NB4 (cell line): Measurements from ENCODE around the gene TPM4.

Source experiments
- DNase-seq: peaks from one replicate; pipeline ENCODE4 v3.0.0; 2010; ENCODE audit warnings: low read depth
- H3K4me3 ChIP-seq: one replicate; pipeline ENCODE4 v1.5.1; 2011; ENCODE audit warnings: mild to moderate bottlenecking, low read depth, low read length, moderate library complexity
- CTCF ChIP-seq: IDR thresholded peaks from one replicate; pipeline ENCODE4 v1.5.1; 2012; ENCODE audit warnings: low read depth, low read length
- MAX ChIP-seq: IDR thresholded peaks from 2 replicates; pipeline ENCODE4 v1.6.1; 2011; ENCODE audit warnings: low read depth, low read length
- MYC ChIP-seq: IDR thresholded peaks from 2 replicates; pipeline ENCODE4 v1.6.1; 2011; ENCODE audit warnings: low read depth, low read length
- POLR2A ChIP-seq: IDR thresholded peaks from 2 replicates; pipeline ENCODE4 v1.6.1; 2011; ENCODE audit warnings: mild to moderate bottlenecking; ENCODE audit not compliant: insufficient read length; ENCODE audit errors: extremely low read depth

Gene TPM4

GRCh38 chr19:16038196-16038695 lies 38.0 kb upstream of the TPM4 start:
- no peak for TF ChIP-seq POLR2A
- TF ChIP-seq MYC = no peak
- no peak for TF ChIP-seq CTCF
- TF ChIP-seq MAX = no peak
- DNase-seq = no peak

GRCh38 chr19:16039081-16039480 lies 37.2 kb upstream of the TPM4 start:
- no peak for DNase-seq
- H3K4me3 ChIP-seq = no peak overlapping the region
- TF ChIP-seq MAX (no peak), POLR2A (no peak), CTCF (no peak), MYC (no peak)

More at GRCh38 chr19:16038196-16038695, 38.0 kb upstream of the TPM4 start:
- no peak overlapping the region for H3K4me3 ChIP-seq

- H3K4me3 ChIP-seq = no peak overlapping the region
- TF ChIP-seq MYC (no peak), CTCF (no peak), POLR2A (no peak), MAX (no peak)
- no peak for DNase-seq
Observed at GRCh38 chr19:16039545-16039944, 36.8 kb upstream of the TPM4 start.

- TF ChIP-seq MYC = no peak
Observed at GRCh38 chr19:16040642-16041041, 35.7 kb upstream of the TPM4 start.

GRCh38 chr19:16041299-16041990 lies 34.9 kb upstream of the TPM4 start:
- peak; percentile 14; the same call in 1 of the 2 replicates for TF ChIP-seq MYC
- 0 out of 2 replicates have a peak, but pooled peaks have one; percentile 37 for TF ChIP-seq MAX
- no peak for TF ChIP-seq POLR2A
- TF ChIP-seq CTCF = peak; percentile 78
- peak; percentile 70 for DNase-seq
- no peak overlapping the region for H3K4me3 ChIP-seq

More at GRCh38 chr19:16040642-16041041, 35.7 kb upstream of the TPM4 start:
- no peak for DNase-seq
- no peak overlapping the region for H3K4me3 ChIP-seq

GRCh38 chr19:16041991-16042386 lies 34.3 kb upstream of the TPM4 start:
- TF ChIP-seq MAX = no peak
- no peak overlapping the region for H3K4me3 ChIP-seq
- no peak for DNase-seq
